SK-MEL-5 (cell line): ENCODE measurements around the gene MRPS9. TPM values are rescaled to one million over a fixed set of nuclear protein-coding genes. Genes with fewer than 3 reads are reported as not detected.

Source experiments
- DNase-seq: peaks from one replicate; pipeline ENCODE4 v3.0.0-alpha.2; 2016; ENCODE audit warnings: low read depth, low spot score
- in situ Hi-C: cut with HindIII; loops from 2 replicates; pipeline ENCODE4 v1.10.0; 2016; ENCODE audit warnings: low sequenced_read_pairs, high pct_unique_total_duplicates, low pct_unique_long_range_greater_than_20kb
- total RNA-seq: library from RNA; depleted of rRNA; stranded (reverse); fragments of >200 nt; shearing (Covaris generic); gene quantifications from 2 replicates; pipeline ENCODE4 v1.2.3, GENCODE V29; 2014

Gene MRPS9
- total RNA-seq, 1 experiment from 2014 or later = 29.1 TPM

DNA sequence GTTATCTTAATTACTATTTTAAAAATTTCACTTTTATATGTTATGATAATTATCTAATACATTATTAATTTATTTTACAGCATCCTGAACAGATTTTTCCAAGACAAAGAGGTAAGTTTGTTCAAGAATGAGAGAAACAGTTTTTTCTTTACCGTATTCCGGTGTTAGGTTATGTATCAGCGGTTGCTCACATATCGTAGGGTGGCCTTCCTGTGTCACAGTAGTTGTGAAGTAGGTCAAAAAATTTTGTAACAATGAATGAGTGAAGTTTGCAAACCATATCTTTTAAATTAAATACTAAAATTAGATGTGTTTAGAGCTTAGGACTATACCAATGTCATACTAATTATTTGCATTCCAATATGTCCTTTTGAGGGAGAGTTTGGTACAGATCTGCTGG is 33.5 kb downstream of the MRPS9 start:
- in situ Hi-C loops = no loop called here

GRCh38 chr2:105072039-105072438 is 34.2 kb downstream of the MRPS9 start:
- no peak for DNase-seq
- in situ Hi-C loops = no loop called here

More for the DNA sequence above, 33.5 kb downstream of the MRPS9 start:
- DNase-seq = no peak

DNA sequence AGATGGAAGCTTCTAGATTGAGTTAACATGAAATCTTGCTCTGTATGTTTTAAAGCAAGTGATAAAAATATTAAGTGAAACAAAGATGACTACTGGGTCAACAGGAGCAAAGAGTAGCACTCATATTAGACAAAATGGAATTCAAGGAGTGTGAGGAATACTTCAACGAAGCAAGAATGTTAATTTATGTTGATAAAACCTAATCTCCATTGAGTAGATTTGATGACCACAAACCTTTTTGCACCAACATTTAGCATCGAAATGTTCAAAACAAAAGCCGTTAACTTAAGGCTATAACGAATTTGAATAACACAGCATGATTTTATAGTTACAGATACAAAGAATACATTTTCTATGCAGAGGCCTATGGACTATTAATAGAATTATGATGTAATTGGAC is 35.7 kb downstream of the MRPS9 start:
- in situ Hi-C loops = no loop called here
- no peak for DNase-seq

- DNase-seq = peak; percentile 74
- in situ Hi-C loops = no loop called here
These were observed 38.3 kb downstream of the MRPS9 start for GRCh38 chr2:105076121-105076520.

- DNase-seq = peak; percentile 77
- in situ Hi-C loops = no loop called here
These were observed 41.1 kb downstream of the MRPS9 start for GRCh38 chr2:105078906-105079495.

- in situ Hi-C loops = no loop called here
- no peak for DNase-seq
These were observed 42.6 kb downstream of the MRPS9 start for GRCh38 chr2:105080461-105080860.

DNA sequence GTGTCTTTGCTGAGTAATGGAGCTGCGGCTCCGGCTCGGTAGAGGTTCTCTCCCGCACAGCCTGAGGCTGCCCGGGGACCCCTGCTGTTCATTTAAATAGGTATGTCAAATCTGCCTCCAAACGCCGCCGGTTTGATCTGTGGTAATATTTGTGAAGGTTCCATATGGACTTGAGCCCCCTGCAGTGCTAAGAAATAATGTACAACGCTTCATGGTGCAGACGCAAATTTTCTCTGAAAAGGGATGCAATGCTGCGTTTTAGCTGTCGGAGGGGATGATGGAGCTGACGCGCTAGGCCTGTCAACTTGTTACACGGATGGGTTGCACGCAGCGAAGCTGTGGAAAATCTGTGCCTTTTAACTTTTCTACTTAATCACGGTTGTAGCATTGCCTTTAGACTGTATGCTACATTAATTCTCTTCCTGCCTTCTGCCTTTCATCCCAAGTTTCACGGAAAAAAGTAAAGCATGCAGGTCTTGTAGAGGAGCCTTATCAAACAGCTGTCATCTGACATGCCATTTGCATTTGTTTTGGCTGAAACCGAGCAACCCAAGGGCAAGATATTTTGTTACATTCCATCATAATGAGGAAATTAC is 43.2 kb downstream of the MRPS9 start:
- no peak for DNase-seq
- in situ Hi-C loops = no loop called here

DNA sequence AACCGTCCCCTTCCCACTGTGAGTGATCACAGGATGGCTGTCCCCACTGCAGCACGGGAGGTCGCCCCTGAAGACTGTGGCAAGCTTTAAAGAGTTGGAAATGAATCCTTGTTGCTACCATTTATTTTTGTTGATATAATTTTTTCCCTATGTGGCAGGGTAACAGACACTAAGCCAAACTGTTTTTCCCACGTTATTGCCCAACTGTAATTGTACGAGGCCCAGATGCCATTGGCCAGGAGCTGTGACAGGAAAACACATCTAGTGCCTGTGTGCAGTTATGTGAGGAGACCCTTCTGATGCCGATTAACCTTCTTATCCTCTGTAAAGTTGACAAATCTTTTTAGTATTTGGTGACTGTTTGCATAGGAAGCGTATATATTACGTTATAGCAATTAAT is 44.2 kb downstream of the MRPS9 start:
- in situ Hi-C loops = no loop called here
- no peak for DNase-seq

DNA sequence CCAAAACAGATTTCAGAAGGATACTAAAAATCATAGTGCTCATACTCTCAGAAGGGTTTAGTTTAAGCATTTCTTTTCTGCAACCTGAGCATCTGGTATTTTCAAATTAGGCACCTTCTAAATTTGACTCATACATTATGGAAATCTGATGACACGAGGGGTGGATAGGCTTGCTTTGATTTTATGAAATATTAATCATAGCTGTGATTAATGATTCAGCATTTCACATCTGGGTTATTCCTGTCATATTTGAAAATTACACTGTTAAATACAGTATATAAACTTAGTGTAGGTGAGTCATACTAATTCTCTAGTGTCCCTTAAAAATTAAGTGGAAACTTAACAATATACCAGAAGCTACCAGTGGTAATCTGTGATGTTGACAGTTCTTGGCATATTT is 47.7 kb downstream of the MRPS9 start:
- in situ Hi-C loops = no loop called here
- no peak for DNase-seq

DNA sequence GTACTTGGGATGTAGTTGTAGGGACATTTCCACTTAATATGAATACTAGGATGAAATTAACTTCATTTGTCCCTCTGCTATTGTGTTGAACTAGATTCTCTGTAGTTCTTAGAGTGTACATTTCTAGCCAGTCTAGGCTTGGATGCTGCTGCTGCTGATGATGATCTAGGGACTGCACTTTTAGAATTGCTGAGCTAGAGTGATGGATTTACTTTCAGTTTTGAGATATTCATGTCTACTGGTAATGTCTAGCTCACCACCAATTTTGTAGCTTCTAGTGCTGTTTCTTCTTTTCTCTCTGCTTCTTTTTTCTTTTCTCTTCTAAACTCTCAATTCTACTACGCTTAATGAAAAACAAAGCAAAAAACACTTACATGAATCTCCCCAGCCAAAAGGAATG is 49.4 kb downstream of the MRPS9 start:
- in situ Hi-C loops = no loop called here
- DNase-seq = no peak

GRCh38 chr2:105090091-105090490 is 52.2 kb downstream of the MRPS9 start:
- DNase-seq = no peak
- in situ Hi-C loops = no loop called here

GRCh38 chr2:105092797-105093196 is 54.9 kb downstream of the MRPS9 start:
- no peak for DNase-seq
- in situ Hi-C loops = no loop called here

DNA sequence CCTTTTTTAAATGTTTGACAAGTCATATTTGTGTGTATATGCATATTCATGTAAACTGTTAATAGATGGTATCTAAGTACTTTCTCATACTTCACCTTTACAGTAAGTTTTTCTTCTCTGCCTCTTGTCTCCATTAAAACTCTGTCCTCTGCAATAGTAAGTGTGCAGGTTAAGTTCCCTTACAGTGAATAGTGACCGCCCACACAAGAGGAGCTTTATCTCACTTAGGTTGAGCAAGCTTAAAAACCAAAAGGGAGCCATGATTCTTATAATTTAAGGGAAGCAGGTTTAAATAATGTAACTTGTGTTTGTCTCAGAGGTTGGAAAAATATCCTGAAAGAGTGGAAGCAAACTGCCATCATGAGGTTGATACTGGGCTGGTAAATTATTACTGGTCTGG is 61.3 kb downstream of the MRPS9 start:
- DNase-seq = no peak
- in situ Hi-C loops = no loop called here

GRCh38 chr2:105100046-105100840 is 62.4 kb downstream of the MRPS9 start:
- no peak for DNase-seq
- in situ Hi-C loops = no loop called here

- in situ Hi-C loops = no loop called here
- DNase-seq = no peak
These were observed 64.1 kb downstream of the MRPS9 start for GRCh38 chr2:105102001-105102400.

DNA sequence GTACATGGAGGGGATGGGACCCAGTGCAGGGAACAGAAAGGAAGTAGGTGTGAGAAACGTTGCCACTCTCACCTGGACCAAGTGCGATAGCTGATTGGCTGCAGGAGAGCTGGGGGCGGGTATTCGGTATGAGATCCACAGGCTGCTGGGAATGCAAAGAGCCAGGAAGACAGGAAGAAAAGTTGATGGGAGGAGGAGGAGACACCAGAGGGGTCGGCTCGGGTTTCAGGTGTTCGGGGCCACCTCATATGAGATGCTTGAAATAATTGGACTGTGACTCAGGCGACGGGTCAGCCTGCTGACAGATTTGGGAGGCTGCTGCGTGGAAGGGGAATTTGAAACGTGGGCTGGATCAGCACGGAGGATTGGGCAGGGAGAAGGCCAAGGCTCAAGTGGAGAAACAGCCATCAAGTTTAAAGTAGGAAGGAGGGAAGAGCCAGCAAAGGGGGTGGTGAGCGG is 65.1 kb downstream of the MRPS9 start:
- no peak for DNase-seq
- in situ Hi-C loops = no loop called here

DNA sequence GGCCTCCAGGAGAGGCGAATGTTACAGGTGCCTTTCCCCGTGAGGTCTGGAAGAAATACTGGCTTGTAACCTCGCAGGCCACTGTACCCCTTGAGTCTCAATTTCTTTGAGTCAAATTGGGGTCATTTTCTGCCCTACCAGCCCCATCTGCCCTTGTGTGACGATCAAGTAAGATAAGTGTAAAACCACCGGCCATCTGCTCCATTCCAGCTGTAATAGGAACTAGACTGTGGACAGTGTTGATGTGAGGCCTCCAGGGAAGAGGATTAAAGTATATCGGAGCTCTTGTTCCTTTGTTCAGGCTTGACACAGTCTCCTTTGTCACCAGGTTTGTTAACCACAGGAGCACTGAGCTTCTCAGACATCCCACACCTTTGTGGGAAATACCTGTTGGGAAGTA is 65.6 kb downstream of the MRPS9 start:
- in situ Hi-C loops = no loop called here

GRCh38 chr2:105104208-105104731 is 66.4 kb downstream of the MRPS9 start:
- in situ Hi-C loops = no loop called here
- no peak for DNase-seq

More for the DNA sequence above, 65.6 kb downstream of the MRPS9 start:
- no peak for DNase-seq
